ENCODE data around the gene CLK3.

The CLK3 gene

DNA sequence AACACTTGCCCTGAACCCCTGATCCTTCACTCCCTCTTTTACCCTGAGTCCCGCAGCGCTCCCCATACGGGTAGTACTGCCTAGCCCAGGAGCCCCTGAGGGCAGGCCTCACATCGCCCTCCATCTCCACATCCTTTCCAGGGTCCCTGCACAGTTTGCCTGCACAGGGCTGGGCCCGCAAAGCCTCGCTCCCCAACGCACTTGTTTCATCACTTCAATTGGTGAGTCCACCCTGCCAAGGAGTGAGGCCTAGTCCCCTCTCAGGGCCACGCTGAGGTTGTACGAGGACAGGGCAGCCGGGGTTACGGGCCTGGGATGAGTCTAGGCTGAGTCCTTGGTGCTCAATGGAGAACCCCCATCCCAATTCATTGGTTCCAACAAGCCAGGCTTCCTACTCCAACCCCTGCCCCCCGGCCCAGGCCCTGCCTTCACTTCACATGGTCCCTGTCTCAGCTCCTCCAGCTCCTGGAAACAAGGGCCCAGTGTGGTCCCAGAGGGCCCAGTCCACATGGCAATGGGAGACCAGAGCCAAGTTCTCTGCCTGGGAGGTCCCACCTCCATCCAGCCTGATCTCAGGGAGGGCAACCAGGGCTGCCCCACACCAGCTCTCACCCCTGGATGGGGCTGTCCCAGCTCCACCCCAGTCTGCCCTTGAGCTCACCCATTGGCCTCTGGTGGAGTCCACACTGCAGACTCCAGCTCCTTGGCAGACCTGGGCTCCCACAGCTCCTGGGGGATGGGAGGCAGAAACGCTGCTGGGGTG is 12.4 kb upstream of the CLK3 start:
- POLR2A ChIA-PET = interaction anchor here (1.5 kb wide), 1 partner anchor 10 kb away, joined by 5 read pairs; no protein-coding TSS in a partner anchor
- Histone ChIP-seq H3K4me3 (ENCODE audit: low read depth, low read length) (no peak overlapping the region), H3K9me3 (ENCODE audit: control insufficient read depth, insufficient read depth, low read depth, low read length) (no peaks in the 10 kb centered on the region), H3K27ac (ENCODE audit: extremely low read depth, low read depth, low read length) (no peak overlapping the region), H3K4me1 (ENCODE audit: control insufficient read depth, insufficient read depth, low read length) (no peaks in the 10 kb centered on the region), H3K36me3 (ENCODE audit: control insufficient read depth in 2 of 2, insufficient read depth in 1 of 2, low read length in 2 of 2) (peaks cover 0 to 10% of the 10 kb centered on the region in 2 experiments; a peak in 1 of 3 replicates)
- TF ChIP-seq GLIS1 (tag by site-specific recombination; IDR thresholded peaks at IDR 0.05) = peak; percentile 75
- TF ChIP-seq GLIS2 (tag by site-specific recombination; IDR thresholded peaks at IDR 0.05) = 0 out of 2 replicates have a peak, but pooled peaks have one; percentile 23
- TF ChIP-seq MEIS1 (CRISPR knock-in tag; IDR thresholded peaks at IDR 0.05; ENCODE audit: borderline replicate concordance) = no peak
- 0 out of 2 replicates have a peak, but pooled peaks have one; percentile 4 for TF ChIP-seq ZNF600 (tag by site-specific recombination; IDR thresholded peaks at IDR 0.05)
- no peak for TF ChIP-seq ZNF704 (tag by site-specific recombination; IDR thresholded peaks at IDR 0.05)
- no peak for TF ChIP-seq EGR2 (tag by site-specific recombination; IDR thresholded peaks at IDR 0.05; ENCODE audit: low read depth)
- CTCF ChIA-PET = interaction anchor here (0.6 kb wide), 1 partner anchor 113 kb away, joined by 3 read pairs; no protein-coding TSS in a partner anchor

DNA sequence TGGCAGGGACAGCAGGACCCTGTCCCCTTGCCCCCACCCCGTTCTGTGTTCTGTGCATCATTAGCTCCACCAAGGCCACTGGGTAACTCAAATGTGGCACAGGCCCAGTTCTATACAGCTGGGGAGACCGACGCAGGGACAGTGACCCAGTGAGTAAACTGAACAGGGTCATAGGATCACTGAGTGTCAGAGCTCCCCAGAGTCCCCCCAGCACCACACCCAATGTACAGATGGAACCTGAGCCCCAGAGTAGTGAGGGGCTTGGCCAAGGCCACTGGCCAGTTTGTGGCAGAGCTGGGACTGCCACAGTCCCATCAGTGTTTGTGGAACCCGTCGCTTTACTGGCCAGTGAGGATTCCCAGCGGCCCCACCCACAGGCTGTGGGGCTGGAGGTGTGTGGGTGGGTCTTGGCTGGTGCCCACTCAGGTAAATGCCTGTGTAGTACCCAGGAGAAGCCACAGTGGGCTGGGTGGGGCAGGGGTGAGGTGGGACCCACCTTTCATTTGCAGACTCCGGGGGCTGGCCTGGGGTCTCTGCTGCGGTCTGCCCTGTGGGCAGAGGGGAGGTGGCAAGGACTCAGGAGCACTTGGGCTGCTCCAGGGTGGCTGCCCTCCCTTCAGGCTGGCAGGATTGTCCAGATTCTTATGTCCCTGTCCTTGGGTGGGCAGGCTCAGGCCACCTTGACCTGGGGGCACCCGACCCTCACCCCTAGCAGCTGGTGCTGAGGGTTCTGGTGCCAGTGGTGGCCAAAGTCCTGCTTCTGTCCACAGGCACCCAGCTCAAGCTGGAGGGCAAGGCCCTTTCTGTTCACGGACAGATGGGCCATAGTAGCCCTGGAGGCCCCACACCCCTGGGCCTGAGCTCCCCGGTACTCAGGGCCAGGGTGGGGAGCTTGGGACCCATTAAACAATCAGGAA is 11.6 kb upstream of the CLK3 start:
- Histone ChIP-seq H3K27ac (ENCODE audit: extremely low read depth, low read depth, low read length) (no peak overlapping the region), H3K4me1 (ENCODE audit: control insufficient read depth, insufficient read depth, low read length) (no peaks in the 10 kb centered on the region), H3K4me3 (ENCODE audit: low read depth, low read length) (no peak overlapping the region), H3K36me3 (ENCODE audit: control insufficient read depth in 2 of 2, insufficient read depth in 1 of 2, low read length in 2 of 2) (peaks cover 0 to 6% of the 10 kb centered on the region in 2 experiments; a peak in 1 of 3 replicates), H3K9me3 (ENCODE audit: control insufficient read depth, insufficient read depth, low read depth, low read length) (no peaks in the 10 kb centered on the region)
- TF ChIP-seq EGR2 (tag by site-specific recombination; IDR thresholded peaks at IDR 0.05; ENCODE audit: low read depth) = peak; percentile 83
- no peak for TF ChIP-seq ZNF600 (tag by site-specific recombination; IDR thresholded peaks at IDR 0.05)
- TF ChIP-seq ELK4 (IDR thresholded peaks at IDR 0.05; ENCODE audit: borderline replicate concordance, low read depth, low read length) = no peak
- TF ChIP-seq HOXA7 (CRISPR knock-in tag; IDR thresholded peaks at IDR 0.05; ENCODE audit: borderline replicate concordance) = no peak
- no peak for TF ChIP-seq ZNF19 (tag by site-specific recombination; IDR thresholded peaks at IDR 0.05; ENCODE audit: low read depth)
- no peak for TF ChIP-seq KLF7 (tag by site-specific recombination; IDR thresholded peaks at IDR 0.05; ENCODE audit: borderline replicate concordance)
- peak; percentile 75 for TF ChIP-seq ZFHX2 (tag by site-specific recombination; conservative IDR thresholded peaks at IDR 0.05)
- CTCF ChIA-PET = no interaction called here
- POLR2A ChIA-PET = interaction anchor here (1.5 kb wide), 1 partner anchor 9 kb away, joined by 5 read pairs; no protein-coding TSS in a partner anchor

DNA sequence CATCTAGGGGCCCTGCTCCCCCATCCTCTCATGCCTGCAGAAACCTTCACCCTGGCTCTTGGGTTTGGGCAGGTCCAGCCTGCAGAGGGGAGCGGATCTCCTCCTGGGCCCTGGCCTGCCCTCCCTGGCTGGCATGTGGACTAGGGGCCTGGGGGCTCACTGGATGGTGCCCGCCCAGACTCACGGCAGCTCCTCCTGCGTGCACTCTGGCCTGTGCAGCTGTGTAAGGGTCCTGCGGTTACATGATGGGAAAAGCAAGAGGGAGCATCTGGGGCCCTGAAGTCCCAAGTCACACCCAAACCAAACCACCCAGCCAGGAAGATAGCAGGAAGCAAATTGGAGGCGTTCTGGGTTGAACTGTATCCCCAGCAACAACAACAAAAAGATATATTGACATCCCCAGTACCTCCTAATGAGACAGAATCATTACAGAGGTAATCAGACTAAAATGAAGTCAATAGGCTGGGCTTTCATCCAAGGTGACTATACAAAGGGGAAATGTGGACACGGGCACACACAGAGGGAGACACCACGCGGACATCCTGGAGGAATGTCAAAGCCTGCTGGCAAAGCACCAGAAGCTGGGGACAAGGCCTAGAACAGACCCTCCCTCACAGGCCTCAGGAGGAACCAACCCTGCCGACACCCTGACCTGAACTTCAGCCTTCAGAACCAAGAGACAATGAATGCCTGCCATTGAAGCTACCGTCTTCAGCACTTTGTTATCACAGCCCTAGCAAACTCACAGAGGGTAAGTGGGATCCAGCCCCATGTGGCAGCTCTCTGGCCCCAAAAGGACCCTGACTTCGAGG is 10.4 kb upstream of the CLK3 start:
- POLR2A ChIA-PET = interaction anchor here (0.5 to 1.5 kb wide), 3 partner anchors 8 to 298 kb away, joined by 3 to 5 read pairs (median 5); no protein-coding TSS in a partner anchor

More for the DNA sequence above, 10.4 kb upstream of the CLK3 start:
- CTCF ChIA-PET = interaction anchor here (0.8 to 1.0 kb wide), 2 partner anchors 29 to 323 kb away, joined by 3 to 4 read pairs; no protein-coding TSS in a partner anchor
- no peak overlapping the region for H3K27ac ChIP-seq (ENCODE audit: extremely low read depth, low read depth, low read length)
- no peaks in the 10 kb centered on the region for H3K36me3 ChIP-seq (ENCODE audit: control insufficient read depth in 2 of 2, insufficient read depth in 1 of 2, low read length in 2 of 2)
- H3K4me3 ChIP-seq (ENCODE audit: low read depth, low read length) = no peak overlapping the region
- H3K9me3 ChIP-seq (ENCODE audit: control insufficient read depth, insufficient read depth, low read depth, low read length) = no peaks in the 10 kb centered on the region
- H3K4me1 ChIP-seq (ENCODE audit: control insufficient read depth, insufficient read depth, low read length) = no peaks in the 10 kb centered on the region
- TF ChIP-seq, protein P1, sequence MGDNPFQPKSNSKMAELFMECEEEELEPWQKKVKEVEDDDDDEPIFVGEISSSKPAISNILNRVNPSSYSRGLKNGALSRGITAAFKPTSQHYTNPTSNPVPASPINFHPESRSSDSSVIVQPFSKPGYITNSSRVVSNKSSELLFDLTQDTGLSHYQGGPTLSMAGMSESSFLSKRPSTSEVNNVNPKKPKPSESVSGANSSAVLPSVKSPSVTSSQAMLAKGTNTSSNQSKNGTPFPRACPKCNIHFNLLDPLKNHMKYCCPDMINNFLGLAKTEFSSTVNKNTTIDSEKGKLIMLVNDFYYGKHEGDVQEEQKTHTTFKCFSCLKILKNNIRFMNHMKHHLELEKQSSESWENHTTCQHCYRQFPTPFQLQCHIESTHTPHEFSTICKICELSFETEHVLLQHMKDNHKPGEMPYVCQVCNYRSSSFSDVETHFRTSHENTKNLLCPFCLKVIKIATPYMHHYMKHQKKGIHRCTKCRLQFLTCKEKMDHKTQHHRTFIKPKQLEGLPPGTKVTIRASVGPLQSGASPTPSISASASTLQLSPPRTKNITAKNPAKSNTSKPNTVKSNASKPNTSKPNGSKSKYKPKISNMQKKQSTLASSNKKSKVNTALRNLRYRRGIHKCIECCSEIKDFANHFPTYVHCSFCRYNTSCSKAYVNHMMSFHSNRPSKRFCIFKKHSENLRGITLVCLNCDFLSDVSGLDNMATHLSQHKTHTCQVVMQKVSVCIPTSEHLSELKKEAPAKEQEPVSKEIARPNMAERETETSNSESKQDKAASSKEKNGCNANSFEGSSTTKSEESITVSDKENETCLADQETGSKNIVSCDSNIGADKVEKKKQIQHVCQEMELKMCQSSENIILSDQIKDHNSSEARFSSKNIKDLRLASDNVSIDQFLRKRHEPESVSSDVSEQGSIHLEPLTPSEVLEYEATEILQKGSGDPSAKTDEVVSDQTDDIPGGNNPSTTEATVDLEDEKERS (tag by site-specific recombination; IDR thresholded peaks at IDR 0.05) = no peak
- peak; percentile 81 for TF ChIP-seq ZNF623 (tag by site-specific recombination; IDR thresholded peaks at IDR 0.05)
- peak; percentile 99 for TF ChIP-seq ZNF548 (tag by site-specific recombination; IDR thresholded peaks at IDR 0.05)
- TF ChIP-seq, protein P2, sequence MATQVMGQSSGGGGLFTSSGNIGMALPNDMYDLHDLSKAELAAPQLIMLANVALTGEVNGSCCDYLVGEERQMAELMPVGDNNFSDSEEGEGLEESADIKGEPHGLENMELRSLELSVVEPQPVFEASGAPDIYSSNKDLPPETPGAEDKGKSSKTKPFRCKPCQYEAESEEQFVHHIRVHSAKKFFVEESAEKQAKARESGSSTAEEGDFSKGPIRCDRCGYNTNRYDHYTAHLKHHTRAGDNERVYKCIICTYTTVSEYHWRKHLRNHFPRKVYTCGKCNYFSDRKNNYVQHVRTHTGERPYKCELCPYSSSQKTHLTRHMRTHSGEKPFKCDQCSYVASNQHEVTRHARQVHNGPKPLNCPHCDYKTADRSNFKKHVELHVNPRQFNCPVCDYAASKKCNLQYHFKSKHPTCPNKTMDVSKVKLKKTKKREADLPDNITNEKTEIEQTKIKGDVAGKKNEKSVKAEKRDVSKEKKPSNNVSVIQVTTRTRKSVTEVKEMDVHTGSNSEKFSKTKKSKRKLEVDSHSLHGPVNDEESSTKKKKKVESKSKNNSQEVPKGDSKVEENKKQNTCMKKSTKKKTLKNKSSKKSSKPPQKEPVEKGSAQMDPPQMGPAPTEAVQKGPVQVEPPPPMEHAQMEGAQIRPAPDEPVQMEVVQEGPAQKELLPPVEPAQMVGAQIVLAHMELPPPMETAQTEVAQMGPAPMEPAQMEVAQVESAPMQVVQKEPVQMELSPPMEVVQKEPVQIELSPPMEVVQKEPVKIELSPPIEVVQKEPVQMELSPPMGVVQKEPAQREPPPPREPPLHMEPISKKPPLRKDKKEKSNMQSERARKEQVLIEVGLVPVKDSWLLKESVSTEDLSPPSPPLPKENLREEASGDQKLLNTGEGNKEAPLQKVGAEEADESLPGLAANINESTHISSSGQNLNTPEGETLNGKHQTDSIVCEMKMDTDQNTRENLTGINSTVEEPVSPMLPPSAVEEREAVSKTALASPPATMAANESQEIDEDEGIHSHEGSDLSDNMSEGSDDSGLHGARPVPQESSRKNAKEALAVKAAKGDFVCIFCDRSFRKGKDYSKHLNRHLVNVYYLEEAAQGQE (tag by site-specific recombination; IDR thresholded peaks at IDR 0.05) = no peak

Data from HEK293 (cell line).